SKM-1 (cell line): Measurements from ENCODE around the gene FN3KRP.

Source experiments
- DNase-seq: peaks from one replicate; lab custom pipeline; 2025; ENCODE audit not compliant: unreplicated experiment; lab: John Stamatoyannopoulos, UW

FN3KRP gene

GRCh38 chr17:82775001-82775823 is 58.7 kb downstream of the FN3KRP start:
- DNase-seq: no peak

GRCh38 chr17:82776454-82776853 is 59.9 kb downstream of the FN3KRP start:
- no peak for DNase-seq
